LNCaP clone FGC (cell line): ENCODE results near the gene DUSP16.
"Not testable (repeated sequence)": the region's sequence is repeated elsewhere in the genome, so short reads cannot be mapped to it uniquely, and the experiment has no call there.

Experiments used
- DNase-seq: peaks from one replicate; pipeline ENCODE4 v3.0.0-alpha.2; 2011; ENCODE audit warnings: low read depth
- H3K4me3 ChIP-seq: 2 replicates; pipeline ENCODE4 v1.5.1; 2011; ENCODE audit warnings: mild to moderate bottlenecking, low read depth, low read length, control low read depth
- CTCF ChIP-seq: IDR thresholded peaks from 2 replicates; pipeline ENCODE4 v1.5.1; 2012; ENCODE audit warnings: mild to moderate bottlenecking; ENCODE audit not compliant: control insufficient read depth, insufficient read depth; ENCODE audit errors: extremely low read depth

The DUSP16 gene

GRCh38 chr12:12503384-12504078, 59.1 kb downstream of the DUSP16 start:
- DNase-seq, result no peak
- no peak overlapping the region for H3K4me3 ChIP-seq

GRCh38 chr12:12502815-12503151, 59.9 kb downstream of the DUSP16 start:
- DNase-seq, result no peak
- H3K4me3 ChIP-seq, result no peak overlapping the region
- TF ChIP-seq CTCF, result no peak

More at GRCh38 chr12:12503384-12504078, 59.1 kb downstream of the DUSP16 start:
- TF ChIP-seq CTCF, result no peak

GRCh38 chr12:12502130-12502814, 60.4 kb downstream of the DUSP16 start:
- DNase-seq, H3K4me3 ChIP-seq: not testable (repeated sequence)

- no peak for DNase-seq
- no peak overlapping the region for H3K4me3 ChIP-seq
- no peak for TF ChIP-seq CTCF
These were observed 61.5 kb downstream of the DUSP16 start for GRCh38 chr12:12501121-12501520.

GRCh38 chr12:12499909-12500604, 62.6 kb downstream of the DUSP16 start:
- H3K4me3 ChIP-seq, result no peak overlapping the region
- no peak for TF ChIP-seq CTCF
- no peak for DNase-seq

- H3K4me3 ChIP-seq, result no peak overlapping the region
- DNase-seq, result no peak
- TF ChIP-seq CTCF, result no peak
These were observed 64.5 kb downstream of the DUSP16 start for GRCh38 chr12:12498210-12498609.

- H3K4me3 ChIP-seq, result no peak overlapping the region
- TF ChIP-seq CTCF, result no peak
- no peak for DNase-seq
These were observed 67.1 kb downstream of the DUSP16 start for GRCh38 chr12:12495536-12495935.
